Naive thymus-derived CD4-positive, alpha-beta T cell (primary cell): ENCODE data around the gene SPACA5. TPM values are rescaled to one million over a fixed set of nuclear protein-coding genes. Genes with fewer than 3 reads are reported as not detected.

Experiments used
- ATAC-seq: fragments of 150-1000 bp; cut with Tn5 transposase; 2 replicates; pipeline ENCODE4 v1.10.0; 2021; ENCODE audit warnings: mild to moderate bottlenecking, moderate library complexity
- CTCF ChIA-PET: fragments of 350-600 bp; sonication (Branson Sonifier 250); formaldehyde crosslinking; loops from one replicate; lab custom pipeline; 2021; ENCODE audit warnings: antibody characterized with exemption; lab: Charles Lee
- POLR2A ChIA-PET: fragments of 350-600 bp; sonication (Branson Sonifier 250); formaldehyde crosslinking; loops from one replicate; lab custom pipeline; 2021; ENCODE audit warnings: antibody characterized with exemption, inconsistent platforms; lab: Charles Lee
- DNase-seq, 9 donors: peaks; one replicate each; pipeline versions ENCODE4 v3.0.0 to v3.0.0-alpha.2; 2020 to 2022; ENCODE audit warnings: mixed read lengths in 1 of 9
- H3K27ac ChIP-seq: one replicate; pipeline ENCODE4 v1.7.0; 2013; ENCODE audit warnings: mild to moderate bottlenecking, low read depth, low read length, moderate library complexity
- H3K27me3 ChIP-seq, 2 donors: one replicate each; pipeline ENCODE4 v1.7.0; 2013; ENCODE audit warnings: low read length in 2 of 2, mild to moderate bottlenecking in 2 of 2, moderate library complexity in 2 of 2; ENCODE audit not compliant: control insufficient read depth in 2 of 2, insufficient read depth in 2 of 2
- H3K36me3 ChIP-seq, 3 experiments: 1 replicate in 2 of 3; 2 replicates in 1 of 3; pipeline ENCODE4 v1.7.0; 2013; ENCODE audit warnings: low read length in 3 of 3, mild to moderate bottlenecking in 3 of 3, moderate library complexity in 1 of 3; ENCODE audit not compliant: insufficient read depth in 3 of 3, control insufficient read depth in 2 of 3
- H3K4me1 ChIP-seq, 2 donors: one replicate each; pipeline ENCODE4 v1.7.0; 2013; ENCODE audit warnings: low read length in 2 of 2, mild to moderate bottlenecking in 2 of 2, moderate library complexity in 1 of 2; ENCODE audit not compliant: control insufficient read depth in 2 of 2, insufficient read depth in 2 of 2
- H3K4me3 ChIP-seq: 2 replicates; pipeline ENCODE4 v1.7.0; 2013; ENCODE audit warnings: mild to moderate bottlenecking, low read length
- H3K9me3 ChIP-seq, 3 experiments: 1 replicate in 2 of 3; 2 replicates in 1 of 3; pipeline ENCODE4 v1.7.0; 2013; ENCODE audit warnings: low read length in 3 of 3; ENCODE audit not compliant: control insufficient read depth in 2 of 3
- H3K27ac Mint-ChIP-seq, 9 donors: one replicate each; pipeline ENCODE4 v1.8.0; 2020 to 2022; ENCODE audit warnings: mixed read lengths in 9 of 9, mild to moderate bottlenecking in 8 of 9, moderate library complexity in 5 of 9, inconsistent platforms in 2 of 9
- H3K27me3 Mint-ChIP-seq, 5 donors: one replicate each; pipeline ENCODE4 v1.8.0; 2021 to 2022; ENCODE audit warnings: mixed read lengths in 5 of 5, mild to moderate bottlenecking in 1 of 5
- H3K36me3 Mint-ChIP-seq, 5 donors: one replicate each; pipeline ENCODE4 v1.8.0; 2020 to 2022; ENCODE audit warnings: mixed read lengths in 5 of 5, mild to moderate bottlenecking in 3 of 5, inconsistent platforms in 1 of 5
- H3K4me1 Mint-ChIP-seq, 7 donors: one replicate each; pipeline ENCODE4 v1.8.0; 2020 to 2022; ENCODE audit warnings: mixed read lengths in 7 of 7, mild to moderate bottlenecking in 3 of 7, inconsistent platforms in 1 of 7
- H3K4me3 Mint-ChIP-seq, 10 donors: one replicate each; pipeline ENCODE4 v1.8.0; 2020 to 2022; ENCODE audit warnings: mild to moderate bottlenecking in 10 of 10, mixed read lengths in 10 of 10, moderate library complexity in 6 of 10, inconsistent platforms in 2 of 10
- H3K9me3 Mint-ChIP-seq, 11 donors: one replicate each; pipeline ENCODE4 v1.8.0; 2020 to 2022; ENCODE audit warnings: mixed read lengths in 11 of 11, mild to moderate bottlenecking in 4 of 11, inconsistent platforms in 1 of 11, moderate library complexity in 1 of 11
- intact Hi-C, 2 donors: fragments of 100-400 bp; cut with micrococcal nuclease; formaldehyde crosslinking; loops; one replicate each; pipeline ENCODE4 v1.15.1; 2023
- polyA plus RNA-seq, 2 donors: library from polyadenylated mRNA; unstranded; fragments of 300-500 nt; fragmentation: Illumina TruSeq; gene quantifications; one replicate each; pipeline ENCODE4 v1.2.3, GENCODE V29; 2021
- total RNA-seq, 6 experiments: library from RNA in 5 of 6; stranded (reverse) in 5 of 6; gene quantifications; 1 replicate in 5 of 6; 2 replicates in 1 of 6; pipeline ENCODE4 v1.2.3 and lab custom pipeline; 2021 to 2026

The SPACA5 gene
- total and polyA plus RNA-seq, 7 experiments from 2014 or later: 0.59 to 0.60 TPM; not detected in 5

- peaks cover 10 to 54% (median 20%) of the 10 kb centered on the region in 3 experiments for H3K9me3 ChIP-seq
- DNase-seq: no peak
- H3K27me3 ChIP-seq: no peaks in the 10 kb centered on the region
- peaks cover 4 to 16% (median 11%) of the 10 kb centered on the region in 3 experiments for H3K36me3 ChIP-seq
- ChIA-PET CTCF (no interaction called here), POLR2A (no interaction called here)
- H3K4me1 Mint-ChIP-seq: no peaks in the 10 kb centered on the region
- ATAC-seq: no peak
- no peaks in the 10 kb centered on the region for H3K27me3 Mint-ChIP-seq
- H3K4me1 ChIP-seq: no peaks in the 10 kb centered on the region
- intact Hi-C loops: no loop called here
- H3K27ac ChIP-seq: no peak overlapping the region
- peak overlapping the region in 1 of 9 donors; percentile 68 for H3K27ac Mint-ChIP-seq
- peaks cover 0 to 49% (median 29%) of the 10 kb centered on the region in 5 donors for H3K36me3 Mint-ChIP-seq
- peak overlapping the region in 1 of 10 donors; percentile 6 for H3K4me3 Mint-ChIP-seq
- H3K4me3 ChIP-seq: no peak overlapping the region
- peaks cover 0 to 72% (median 49%) of the 10 kb centered on the region in 11 donors for H3K9me3 Mint-ChIP-seq
Observed at GRCh38 chrX:47973235-47973634, 33.6 kb upstream of the SPACA5 start.

- H3K36me3 ChIP-seq: peaks cover 18 to 46% (median 19%) of the 10 kb centered on the region in 3 experiments
- H3K27ac ChIP-seq: no peak overlapping the region
- no peak overlapping the region for H3K4me3 ChIP-seq
- H3K9me3 ChIP-seq: peaks cover 10 to 64% (median 22%) of the 10 kb centered on the region in 3 experiments
- no peak overlapping the region for H3K27ac Mint-ChIP-seq
- no peaks in the 10 kb centered on the region for H3K4me1 Mint-ChIP-seq
- no peaks in the 10 kb centered on the region for H3K4me1 ChIP-seq
- H3K4me3 Mint-ChIP-seq: no peak overlapping the region
- no peaks in the 10 kb centered on the region for H3K27me3 ChIP-seq
- POLR2A ChIA-PET: interaction anchor here (0.6 kb wide), 1 partner anchor 1021 kb away, joined by 3 read pairs; no protein-coding TSS in a partner anchor
- H3K9me3 Mint-ChIP-seq: peaks cover 6 to 92% (median 66%) of the 10 kb centered on the region in 11 donors
- DNase-seq (no peak), ATAC-seq (no peak)
- CTCF ChIA-PET: no interaction called here
- H3K27me3 Mint-ChIP-seq: no peaks in the 10 kb centered on the region
- peaks cover 8 to 76% (median 59%) of the 10 kb centered on the region in 5 donors for H3K36me3 Mint-ChIP-seq
- intact Hi-C loops: no loop called here
Observed at GRCh38 chrX:47976254-47977151, 30.3 kb upstream of the SPACA5 start.

- H3K4me1 Mint-ChIP-seq: peaks cover 18 to 47% (median 40%) of the 10 kb centered on the region in 7 donors
- ATAC-seq: peak; percentile 63
- H3K9me3 Mint-ChIP-seq: peaks cover 0 to 25% (median 0%) of the 10 kb centered on the region in 11 donors
- POLR2A ChIA-PET: interaction anchor here (0.7 kb wide), 1 partner anchor 547 kb away, joined by 3 read pairs; no protein-coding TSS in a partner anchor
- Histone ChIP-seq H3K36me3 (peaks cover 0 to 17% (median 0%) of the 10 kb centered on the region in 3 experiments), H3K9me3 (no peaks in the 10 kb centered on the region), H3K4me1 (peaks cover 6 to 15% of the 10 kb centered on the region in 2 donors), H3K27ac (no peak overlapping the region), H3K27me3 (no peaks in the 10 kb centered on the region), H3K4me3 (no peak overlapping the region)
- H3K36me3 Mint-ChIP-seq: peaks cover 4 to 84% (median 43%) of the 10 kb centered on the region in 5 donors
- no peaks in the 10 kb centered on the region for H3K27me3 Mint-ChIP-seq
- peak overlapping the region; percentile 52 to 92 (median 77) for H3K27ac Mint-ChIP-seq
- peak overlapping the region in 9 of 10 donors; percentile 16 to 73 (median 56) for H3K4me3 Mint-ChIP-seq
- CTCF ChIA-PET: no interaction called here
- peak in 7 of 9 donors; percentile 7 to 34 (median 25) for DNase-seq
- intact Hi-C loops: loop anchor here in 1 of 2 donors (2.0 kb wide), 1 partner anchor 33 kb away; no protein-coding TSS in a partner anchor
Observed at GRCh38 chrX:47991263-47992094, 15.3 kb upstream of the SPACA5 start.

GRCh38 chrX:47992095-47992380 lies 14.8 kb upstream of the SPACA5 start:
- H3K4me1 ChIP-seq: peaks cover 6 to 15% of the 10 kb centered on the region in 2 donors
- DNase-seq (no peak), ATAC-seq (no peak)
- peaks cover 0 to 25% (median 0%) of the 10 kb centered on the region in 11 donors for H3K9me3 Mint-ChIP-seq
- intact Hi-C loops: no loop called here
- H3K36me3 Mint-ChIP-seq: peaks cover 4 to 82% (median 39%) of the 10 kb centered on the region in 5 donors
- H3K4me1 Mint-ChIP-seq: peaks cover 18 to 47% (median 40%) of the 10 kb centered on the region in 7 donors
- CTCF ChIA-PET: no interaction called here
- H3K9me3 ChIP-seq: no peaks in the 10 kb centered on the region
- no peaks in the 10 kb centered on the region for H3K27me3 Mint-ChIP-seq
- H3K27me3 ChIP-seq: no peaks in the 10 kb centered on the region
- H3K27ac Mint-ChIP-seq: peak overlapping the region; percentile 52 to 92 (median 77)
- no peak overlapping the region for H3K4me3 ChIP-seq
- POLR2A ChIA-PET: no interaction called here
- peak overlapping the region in 7 of 10 donors; percentile 16 to 73 (median 56) for H3K4me3 Mint-ChIP-seq
- H3K36me3 ChIP-seq: peaks cover 0 to 18% (median 0%) of the 10 kb centered on the region in 3 experiments
- H3K27ac ChIP-seq: peak overlapping the region; percentile 39

- no peak overlapping the region for H3K4me3 ChIP-seq
- H3K4me3 Mint-ChIP-seq: peak overlapping the region in 4 of 10 donors; percentile 16 to 56 (median 36)
- ChIA-PET POLR2A (no interaction called here), CTCF (no interaction called here)
- H3K9me3 Mint-ChIP-seq: peaks cover 0 to 20% (median 0%) of the 10 kb centered on the region in 11 donors
- H3K36me3 ChIP-seq: peaks cover 0 to 11% (median 0%) of the 10 kb centered on the region in 3 experiments
- no peaks in the 10 kb centered on the region for H3K27me3 Mint-ChIP-seq
- H3K27ac ChIP-seq: peak overlapping the region; percentile 39
- H3K27me3 ChIP-seq: no peaks in the 10 kb centered on the region
- H3K4me1 ChIP-seq: peaks cover 6 to 15% of the 10 kb centered on the region in 2 donors
- H3K4me1 Mint-ChIP-seq: peaks cover 18 to 47% (median 40%) of the 10 kb centered on the region in 7 donors
- peak overlapping the region; percentile 13 to 87 (median 52) for H3K27ac Mint-ChIP-seq
- H3K9me3 ChIP-seq: no peaks in the 10 kb centered on the region
- peaks cover 4 to 79% (median 34%) of the 10 kb centered on the region in 5 donors for H3K36me3 Mint-ChIP-seq
- intact Hi-C loops: no loop called here
- ATAC-seq (no peak), DNase-seq (no peak)
Observed at GRCh38 chrX:47992669-47993068, 14.1 kb upstream of the SPACA5 start.

- H3K4me1 ChIP-seq: peaks cover 0 to 10% of the 10 kb centered on the region in 2 donors
- Mint-ChIP-seq H3K27me3 (no peaks in the 10 kb centered on the region), H3K9me3 (peaks cover 0 to 3% (median 0%) of the 10 kb centered on the region in 11 donors), H3K4me1 (peaks cover 7 to 39% (median 28%) of the 10 kb centered on the region in 7 donors), H3K4me3 (peak overlapping the region in 7 of 10 donors; percentile 19 to 93 (median 39)), H3K36me3 (peaks cover 0 to 44% (median 21%) of the 10 kb centered on the region in 5 donors), H3K27ac (peak overlapping the region in 6 of 9 donors; percentile 38 to 100 (median 53))
- no peak overlapping the region for H3K27ac ChIP-seq
- H3K4me3 ChIP-seq: no peak overlapping the region
- ChIA-PET CTCF (no interaction called here), POLR2A (no interaction called here)
- DNase-seq (no peak), ATAC-seq (no peak)
- peaks cover 0 to 6% (median 0%) of the 10 kb centered on the region in 3 experiments for H3K36me3 ChIP-seq
- H3K27me3 ChIP-seq: no peaks in the 10 kb centered on the region
- H3K9me3 ChIP-seq: no peaks in the 10 kb centered on the region
- intact Hi-C loops: loop anchor here in 1 of 2 donors (5.0 kb wide), 1 partner anchor 344 kb away; the partner anchor contains the start of gene UXT
Observed at GRCh38 chrX:48001260-48001659, 5.5 kb upstream of the SPACA5 start.
